OCI-LY3 (cell line): ENCODE data around the gene GAMT.

Experiments
- CTCF ChIP-seq: fragments of 200-600, 300-600 bp; sonication (generic); IDR thresholded peaks from 2 replicates; pipeline ENCODE4 v1.5.1; 2014; ENCODE audit warnings: antibody characterized with exemption, low read length, low read depth
- EZH2phosphoT487 ChIP-seq: fragments of 200-600 bp; shearing (Covaris generic); IDR thresholded peaks from 2 replicates; pipeline ENCODE4 v1.6.1; 2018; ENCODE audit warnings: antibody characterized with exemption, mixed run types, low read depth

- TF ChIP-seq CTCF (peak; percentile 87), EZH2phosphoT487 (no peak)
Observed at GRCh38 chr19:1438035-1438932, 36.9 kb upstream of the GAMT start, which contains the start of gene RPS15.
